K562 (cell line): ENCODE data around the gene HOXB8. TPM values are rescaled to one million over a fixed set of nuclear protein-coding genes. Genes with fewer than 3 reads are reported as not detected.
A peak's percentile ranks its signal among the peaks of the same experiment; 100 is the strongest.

Experiments used
- ATAC-seq: fragments of 200-7000 bp; cut with Tn5 transposase; 3 replicates; pipeline ENCODE4 v1.9.1; 2020; ENCODE audit warnings: moderate library complexity
- BruUV-seq: library from RNA; stranded (reverse); fragments of 400-500 nt; replicated peaks from 2 replicates; lab custom pipeline; 2021; lab: Mats Ljungman, UMichigan
- CTCF ChIA-PET: fragments of 300-600 bp; formaldehyde crosslinking; extraction: SDS; loops from one replicate; lab custom pipeline; 2021; ENCODE audit warnings: low intra/inter-chr PET ratio; lab: Yijun Ruan, JAX
- POLR2A ChIA-PET: fragments of 300-600, 350-650 bp; sonication (Branson Sonifier 250); formaldehyde crosslinking; extraction: SDS; loops from one replicate; lab custom pipeline; 2021; ENCODE audit warnings: antibody characterized with exemption, inconsistent platforms; lab: Yijun Ruan, JAX
- DNase-seq, 4 experiments: peaks; one replicate each; pipeline versions ENCODE4 v3.0.0 to v3.0.0-alpha.2; 2011 to 2018; ENCODE audit warnings: low spot score in 3 of 4, mixed read lengths in 3 of 4; ENCODE audit errors: extremely low read depth in 1 of 4
- FAIRE-seq: peaks from 2 replicates; lab custom pipeline; 2011; peaks lifted over from hg19 to GRCh38; lab: Jason Lieb, UNC
- H2AFZ ChIP-seq: 2 replicates; pipeline ENCODE4 v1.6.0; 2011; ENCODE audit warnings: low read depth, low read length, control low read depth, inconsistent platforms
- H3K27ac ChIP-seq: fragments of 200-600 bp; 3 replicates; pipeline ENCODE4 v1.8.0; 2011; ENCODE audit warnings: low read depth, mild to moderate bottlenecking, control low read depth, inconsistent platforms, low read length, moderate library complexity, mixed read lengths; ENCODE audit errors: extremely low read depth
- H3K27me3 ChIP-seq, 2 experiments: fragments of 300-600 bp in 1 of 2; 2 replicates in 1 of 2; 3 replicates in 1 of 2; pipeline versions ENCODE4 v1.6.0 to v1.8.0; 2011; ENCODE audit warnings: inconsistent platforms in 2 of 2, low read length in 2 of 2, mild to moderate bottlenecking in 1 of 2, mixed read lengths in 1 of 2, moderate library complexity in 1 of 2; ENCODE audit not compliant: control insufficient read depth in 2 of 2, insufficient read depth in 2 of 2
- H3K36me3 ChIP-seq: fragments of 300-600 bp; 3 replicates; pipeline ENCODE4 v1.8.0; 2011; ENCODE audit warnings: mild to moderate bottlenecking, low read length, inconsistent platforms; ENCODE audit not compliant: control insufficient read depth, insufficient read depth
- H3K4me1 ChIP-seq, 2 experiments: fragments of 200-600 bp in 1 of 2; replicated peaks in 1 of 2; 2 replicates in 1 of 2; 3 replicates in 1 of 2; pipeline versions ENCODE4 v1.5.1 to v1.8.0; 2011; ENCODE audit warnings: inconsistent platforms in 2 of 2, low read length in 2 of 2, mild to moderate bottlenecking in 1 of 2, mixed read lengths in 1 of 2, moderate library complexity in 1 of 2; ENCODE audit not compliant: control insufficient read depth in 2 of 2, insufficient read depth in 2 of 2
- H3K4me2 ChIP-seq: 2 replicates; pipeline ENCODE4 v1.6.1; 2011; ENCODE audit warnings: low read length, control low read depth, inconsistent platforms, mixed read lengths; ENCODE audit not compliant: insufficient read depth
- H3K4me3 ChIP-seq: fragments of 200-600 bp; sonication (generic), shearing (Covaris generic); 2 replicates; pipeline ENCODE4 v1.5.1; 2016; ENCODE audit warnings: control low read depth, inconsistent platforms
- H3K79me2 ChIP-seq: fragments of 200-600 bp; 3 replicates; pipeline ENCODE4 v1.8.0; 2011; ENCODE audit warnings: low read length, inconsistent platforms; ENCODE audit not compliant: control insufficient read depth, insufficient read depth
- H3K9ac ChIP-seq, 2 experiments: 2 replicates each; pipeline versions ENCODE4 v1.6.0 to v1.6.1; 2011; ENCODE audit warnings: low read depth in 2 of 2, low read length in 2 of 2, control low read depth in 1 of 2, inconsistent platforms in 1 of 2, mild to moderate bottlenecking in 1 of 2, mixed read lengths in 1 of 2; ENCODE audit not compliant: insufficient read depth in 1 of 2
- H3K9me1 ChIP-seq: one replicate; pipeline ENCODE4 v1.6.0; 2011; ENCODE audit warnings: inconsistent platforms, mild to moderate bottlenecking, low read length, moderate library complexity; ENCODE audit not compliant: control insufficient read depth, insufficient read depth
- H3K9me3 ChIP-seq: replicated peaks from 2 replicates; pipeline ENCODE4 v1.5.1; 2011; ENCODE audit warnings: low read depth, low read length, inconsistent platforms; ENCODE audit not compliant: control insufficient read depth, insufficient read depth
- H4K20me1 ChIP-seq: replicated peaks from 2 replicates; pipeline ENCODE4 v1.6.1; 2011; ENCODE audit warnings: low read length, inconsistent platforms, mixed read lengths; ENCODE audit not compliant: control insufficient read depth, insufficient read depth
- BRF1 ChIP-seq: IDR thresholded peaks from 3 replicates; pipeline ENCODE4 v1.6.1; 2011; ENCODE audit warnings: borderline replicate concordance, mild to moderate bottlenecking; ENCODE audit not compliant: insufficient read length; ENCODE audit errors: extremely low read depth
- CBX1 ChIP-seq: sonication (generic); IDR thresholded peaks from 2 replicates; pipeline ENCODE4 v1.6.1; 2016; ENCODE audit warnings: antibody characterized with exemption, low read depth, mild to moderate bottlenecking
- CBX5 ChIP-seq: IDR thresholded peaks from 2 replicates; pipeline ENCODE4 v1.6.1; 2014; ENCODE audit warnings: low read depth, borderline replicate concordance
- CREM ChIP-seq: IDR thresholded peaks from 2 replicates; pipeline ENCODE4 v1.6.1; 2014; ENCODE audit warnings: antibody characterized with exemption, low read depth
- FOXA1 ChIP-seq: fragments of 450-650 bp; IDR thresholded peaks from 2 replicates; pipeline ENCODE4 v1.6.1; 2016; ENCODE audit warnings: mild to moderate bottlenecking, borderline replicate concordance
- MCM7 ChIP-seq, 2 experiments: fragments of 450-650 bp; IDR thresholded peaks; 2 replicates each; pipeline ENCODE4 v1.6.1; 2016 to 2018
- TFAP4 ChIP-seq: sonication (generic); formaldehyde crosslinking; IDR thresholded peaks from 2 replicates; pipeline ENCODE4 v1.8.0; 2022; ENCODE audit warnings: missing genetic modification reagents, mild to moderate bottlenecking, moderate library complexity, borderline replicate concordance
- XRCC3 ChIP-seq: fragments of 450-650 bp; IDR thresholded peaks from 2 replicates; pipeline ENCODE4 v1.6.1; 2017; ENCODE audit warnings: mild to moderate bottlenecking, moderate library complexity
- ZNF140 ChIP-seq: fragments of 250-450 bp; sonication (Bioruptor Pico); IDR thresholded peaks from 2 replicates; pipeline ENCODE4 v1.8.0; 2021; ENCODE audit warnings: moderate library complexity, mild to moderate bottlenecking, inconsistent platforms
- ZNF696 ChIP-seq: fragments of 250-450 bp; sonication (Bioruptor Pico); conservative IDR thresholded peaks from 2 replicates; pipeline ENCODE4 v1.4.0; 2020; ENCODE audit warnings: mild to moderate bottlenecking, moderate library complexity
- WGBS: fragments of 100-300 bp; shearing (Covaris generic); methylation state at CpG from one replicate; pipeline ENCODE4 v1.1.6; 2016; ENCODE audit warnings: low coverage, mixed read lengths; ENCODE audit not compliant: insufficient coverage; ENCODE audit errors: missing lambda C conversion rate; 5-methylcytosine and 5-hydroxymethylcytosine counted together
- in situ Hi-C: fragments of 300-500 bp; cut with MboI; formaldehyde crosslinking; loops from 4 replicates; pipeline ENCODE4 v1.15.0; 2018; ENCODE audit warnings: inconsistent platforms, mixed read lengths
- intact Hi-C: fragments of 100-400 bp; cut with micrococcal nuclease; formaldehyde crosslinking; loops from 2 replicates; pipeline ENCODE4 v1.14.2; 2022
- polyA plus RNA-seq, 8 experiments: library from polyadenylated mRNA; depleted of rRNA in 4 of 8; stranded (reverse) in 5 of 8; unstranded in 3 of 8; fragments of >200 nt; fragmentation: Nextera tagmentation in 2 of 8; fragmentation: Illumina TruSeq in 1 of 8; extraction: Ambion mirVana in 2 of 8; extraction: Trizol in 1 of 8; gene quantifications; 2 replicates each; pipeline versions ENCODE4 v1.2.1 to v1.2.3, GENCODE V29; 2011 to 2014; ENCODE audit warnings: inconsistent platforms in 1 of 8, missing spikeins in 1 of 8
- total RNA-seq, 7 experiments: library from RNA; depleted of rRNA in 6 of 7; stranded (reverse); fragments of >200 nt in 6 of 7; fragmentation: Illumina TruSeq in 2 of 7; extraction: Trizol in 2 of 7; gene quantifications; 2 replicates each; pipeline versions ENCODE4 v1.2.1 to v1.2.3, GENCODE V29; 2011 to 2021; ENCODE audit warnings: low replicate concordance in 1 of 7
- TF ChIP-seq, protein P1 (sequence below), 2 experiments: fragments of 450-650 bp in 1 of 2; sonication (generic) in 1 of 2; formaldehyde crosslinking in 1 of 2; IDR thresholded peaks; 2 replicates each; pipeline versions ENCODE4 v1.7.1 to v1.9.0; 2016 to 2022; ENCODE audit warnings: inconsistent platforms in 1 of 2, mild to moderate bottlenecking in 1 of 2, missing genetic modification reagents in 1 of 2

Gene HOXB8
- total and polyA plus RNA-seq, 9 of the 15 experiments (the other 6 are each of a cell fraction or from before 2014, with no cell fraction given) = 0.52 to 23.8 (median 3.6) TPM

GRCh38 chr17:48576479-48577309, 38.4 kb downstream of the HOXB8 start:
- in situ Hi-C loops = no loop called here
- H3K4me2 ChIP-seq = peak overlapping the region; percentile 93
- no TSS peak for BruUV-seq
- TF ChIP-seq BRF1 (no peak), CBX1 (no peak), MCM7 (IDR thresholded peaks at IDR 0.05) (no peak), TFAP4 (CRISPR knock-in tag) (no peak), ZNF140 (no peak), ZNF696 (CRISPR knock-in tag) (no peak), FOXA1 (no peak), XRCC3 (no peak), CREM (peak; percentile 3; the same call in 1 of the 2 replicates), CBX5 (no peak)
- TF ChIP-seq, protein P1, sequence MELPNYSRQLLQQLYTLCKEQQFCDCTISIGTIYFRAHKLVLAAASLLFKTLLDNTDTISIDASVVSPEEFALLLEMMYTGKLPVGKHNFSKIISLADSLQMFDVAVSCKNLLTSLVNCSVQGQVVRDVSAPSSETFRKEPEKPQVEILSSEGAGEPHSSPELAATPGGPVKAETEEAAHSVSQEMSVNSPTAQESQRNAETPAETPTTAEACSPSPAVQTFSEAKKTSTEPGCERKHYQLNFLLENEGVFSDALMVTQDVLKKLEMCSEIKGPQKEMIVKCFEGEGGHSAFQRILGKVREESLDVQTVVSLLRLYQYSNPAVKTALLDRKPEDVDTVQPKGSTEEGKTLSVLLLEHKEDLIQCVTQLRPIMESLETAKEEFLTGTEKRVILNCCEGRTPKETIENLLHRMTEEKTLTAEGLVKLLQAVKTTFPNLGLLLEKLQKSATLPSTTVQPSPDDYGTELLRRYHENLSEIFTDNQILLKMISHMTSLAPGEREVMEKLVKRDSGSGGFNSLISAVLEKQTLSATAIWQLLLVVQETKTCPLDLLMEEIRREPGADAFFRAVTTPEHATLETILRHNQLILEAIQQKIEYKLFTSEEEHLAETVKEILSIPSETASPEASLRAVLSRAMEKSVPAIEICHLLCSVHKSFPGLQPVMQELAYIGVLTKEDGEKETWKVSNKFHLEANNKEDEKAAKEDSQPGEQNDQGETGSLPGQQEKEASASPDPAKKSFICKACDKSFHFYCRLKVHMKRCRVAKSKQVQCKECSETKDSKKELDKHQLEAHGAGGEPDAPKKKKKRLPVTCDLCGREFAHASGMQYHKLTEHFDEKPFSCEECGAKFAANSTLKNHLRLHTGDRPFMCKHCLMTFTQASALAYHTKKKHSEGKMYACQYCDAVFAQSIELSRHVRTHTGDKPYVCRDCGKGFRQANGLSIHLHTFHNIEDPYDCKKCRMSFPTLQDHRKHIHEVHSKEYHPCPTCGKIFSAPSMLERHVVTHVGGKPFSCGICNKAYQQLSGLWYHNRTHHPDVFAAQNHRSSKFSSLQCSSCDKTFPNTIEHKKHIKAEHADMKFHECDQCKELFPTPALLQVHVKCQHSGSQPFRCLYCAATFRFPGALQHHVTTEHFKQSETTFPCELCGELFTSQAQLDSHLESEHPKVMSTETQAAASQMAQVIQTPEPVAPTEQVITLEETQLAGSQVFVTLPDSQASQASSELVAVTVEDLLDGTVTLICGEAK (IDR thresholded peaks at IDR 0.05) = 0 out of 2 replicates have a peak, but pooled peaks have one; percentile 30
- TF ChIP-seq, protein P1 (CRISPR knock-in tag; IDR thresholded peaks at IDR 0.05) = no peak

More at GRCh38 chr17:48576479-48577309, 38.4 kb downstream of the HOXB8 start:
- Histone ChIP-seq H3K9me3 (no peaks in the 10 kb centered on the region), H2AFZ (peak overlapping the region; percentile 27; the same call in 1 of the 2 replicates), H3K9me1 (no peaks in the 10 kb centered on the region), H3K4me1 (peaks cover 36 to 57% of the 10 kb centered on the region in 2 experiments), H3K4me3 (peak overlapping the region; percentile 71), H3K36me3 (peaks cover 46% of the 10 kb centered on the region), H3K27ac (peak overlapping the region; percentile 95), H3K9ac (peak overlapping the region; percentile 95 to 97), H3K27me3 (no peaks in the 10 kb centered on the region), H4K20me1 (no peaks in the 10 kb centered on the region), H3K79me2 (peaks cover 98% of the 10 kb centered on the region)
- DNase-seq = peak; percentile 63 to 82 (median 74)
- 2% methylated on average over 28 of the region's 43 CpGs for WGBS
- ChIA-PET POLR2A (interaction anchor here (0.9 to 1.2 kb wide), 4 partner anchors 13 to 163 kb away, joined by 3 read pairs; no protein-coding TSS in a partner anchor), CTCF (no interaction called here)
- FAIRE-seq = peak; percentile 57
- intact Hi-C loops = no loop called here
- ATAC-seq = peak; percentile 21
